Germinal center (tissue), 1 donor: ENCODE results near the gene DNAJB2.
A peak's percentile ranks its signal among the peaks of the same experiment; 100 is the strongest.
"Not testable (repeated sequence)": the region's sequence is repeated elsewhere in the genome, so short reads cannot be mapped to it uniquely, and the experiment has no call there.

Experiments
- DNase-seq: peaks from one replicate; pipeline ENCODE4 v3.0.0; 2012; ENCODE audit warnings: mixed read lengths, low spot score

The DNAJB2 gene

GRCh38 chr2:219285373-219285735 lies 6.2 kb downstream of the DNAJB2 start:
- DNase-seq = no peak

GRCh38 chr2:219285894-219286425 lies 6.8 kb downstream of the DNAJB2 start:
- DNase-seq = no peak

DNA sequence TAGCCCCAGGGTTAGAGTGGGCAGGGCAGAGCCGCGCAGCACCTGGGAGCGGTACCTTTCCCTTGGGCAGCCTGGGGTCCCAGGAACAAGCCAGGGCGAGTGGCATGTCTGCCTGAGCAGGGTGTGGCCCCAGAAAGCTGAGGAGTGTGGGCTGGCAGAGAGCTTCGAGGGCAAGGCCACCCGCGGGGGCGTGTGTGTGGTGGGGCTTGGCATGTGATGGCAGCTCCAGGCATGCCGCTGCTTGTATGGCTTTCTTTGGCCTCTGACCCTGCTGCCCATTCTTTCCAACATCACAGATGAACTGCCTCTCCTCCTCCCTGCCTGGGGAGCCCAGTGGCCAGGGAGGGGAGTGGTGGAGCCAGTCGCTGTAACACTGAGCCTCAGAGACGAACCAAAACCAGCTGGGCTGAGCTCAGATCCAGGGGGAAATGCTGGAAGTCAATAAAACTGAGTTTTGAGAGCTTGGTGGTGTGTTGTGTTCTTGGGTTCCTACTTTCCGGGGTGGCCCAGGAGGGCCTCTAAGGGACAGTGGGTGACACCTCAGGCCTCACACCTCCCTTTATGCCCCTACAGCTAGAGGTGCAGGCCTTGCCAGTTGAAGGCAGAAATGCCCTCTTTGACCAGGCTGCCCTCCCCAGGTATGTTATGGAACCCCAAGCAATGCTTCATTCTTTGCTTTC lies 7.4 kb downstream of the DNAJB2 start:
- DNase-seq = no peak

- DNase-seq = not testable (repeated sequence)
These were observed 7.9 kb downstream of the DNAJB2 start for GRCh38 chr2:219287116-219287440.

GRCh38 chr2:219287580-219288265 lies 8.6 kb downstream of the DNAJB2 start:
- no peak for DNase-seq

DNA sequence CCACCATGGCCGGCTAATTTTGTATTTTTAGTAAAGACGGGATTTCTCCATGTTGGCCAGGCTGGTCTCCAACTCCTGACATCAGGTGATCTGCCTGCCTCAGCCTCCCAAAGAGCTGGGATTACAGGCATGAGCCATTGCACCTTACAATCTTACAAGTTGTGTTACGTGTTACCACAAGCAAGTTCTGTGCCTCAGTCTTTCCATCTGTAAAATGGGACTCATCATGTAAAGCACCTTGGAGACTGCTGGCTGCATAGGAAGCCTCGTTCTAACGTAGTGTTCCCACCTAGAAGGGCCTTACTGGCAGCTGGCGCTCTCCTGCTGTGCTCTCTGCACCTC lies 10.0 kb downstream of the DNAJB2 start:
- DNase-seq = no peak

DNA sequence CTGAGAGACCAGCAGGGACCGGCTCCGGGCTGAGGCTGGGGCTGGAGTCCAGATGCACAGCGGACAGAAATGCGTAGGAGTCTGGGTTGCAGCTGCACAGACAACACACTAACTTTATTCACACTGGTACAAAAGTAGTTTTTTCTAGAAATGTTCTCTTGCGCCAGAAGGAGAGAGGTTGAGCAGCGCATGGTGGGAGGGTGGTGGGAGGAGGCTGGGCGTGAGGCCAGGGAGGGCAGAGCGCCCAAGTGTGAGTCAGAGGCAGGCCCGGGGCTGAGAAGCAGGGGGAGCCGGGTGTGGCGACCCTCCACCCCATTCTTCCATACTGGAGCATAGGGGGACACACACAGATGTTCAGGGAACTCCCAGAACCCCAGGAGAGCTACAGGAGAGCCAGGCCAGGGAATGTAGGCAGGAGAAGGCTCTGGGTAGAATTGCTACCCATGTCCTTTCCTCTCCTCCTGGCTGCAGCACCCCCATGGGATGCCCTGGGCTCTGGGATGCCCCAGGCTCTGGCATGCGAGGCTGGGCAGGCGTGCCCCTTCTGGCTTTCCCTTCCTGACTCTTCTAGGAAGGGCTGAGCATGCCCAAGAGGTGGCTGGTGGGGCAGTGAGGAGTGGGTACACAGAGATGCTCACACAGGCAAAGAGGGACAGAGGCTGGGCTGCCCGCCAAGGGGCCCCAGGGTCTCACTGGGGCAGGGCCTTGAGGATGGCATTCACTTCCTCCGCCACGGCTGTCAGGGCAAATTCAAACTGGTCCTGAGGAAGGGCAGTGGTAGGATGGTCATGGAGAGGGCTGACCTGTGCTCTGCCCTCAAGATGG lies 10.6 kb downstream of the DNAJB2 start:
- no peak for DNase-seq

- DNase-seq = no peak
These were observed 11.4 kb downstream of the DNAJB2 start for GRCh38 chr2:219290381-219291171.

DNA sequence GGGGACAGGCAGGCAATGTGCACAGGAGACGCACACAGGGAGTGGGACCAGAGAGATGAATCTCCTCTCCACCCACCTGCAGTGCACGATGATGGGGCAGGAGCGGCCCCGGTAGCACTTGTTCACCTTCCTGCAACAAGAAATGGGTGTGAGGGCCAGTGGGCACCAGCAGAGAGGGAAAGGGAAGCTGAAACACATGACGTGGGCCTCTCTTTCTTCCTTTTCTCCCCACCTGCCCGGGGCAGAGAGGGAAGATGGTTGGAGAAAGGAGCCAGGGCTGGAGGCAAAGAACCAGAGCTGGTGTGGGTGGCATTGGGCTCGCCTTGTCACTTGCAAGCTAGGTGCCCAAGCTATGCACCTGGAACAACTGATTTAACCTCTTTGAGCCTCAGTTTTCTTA lies 12.2 kb downstream of the DNAJB2 start:
- no peak for DNase-seq

GRCh38 chr2:219291910-219292490 lies 12.8 kb downstream of the DNAJB2 start:
- no peak for DNase-seq

DNA sequence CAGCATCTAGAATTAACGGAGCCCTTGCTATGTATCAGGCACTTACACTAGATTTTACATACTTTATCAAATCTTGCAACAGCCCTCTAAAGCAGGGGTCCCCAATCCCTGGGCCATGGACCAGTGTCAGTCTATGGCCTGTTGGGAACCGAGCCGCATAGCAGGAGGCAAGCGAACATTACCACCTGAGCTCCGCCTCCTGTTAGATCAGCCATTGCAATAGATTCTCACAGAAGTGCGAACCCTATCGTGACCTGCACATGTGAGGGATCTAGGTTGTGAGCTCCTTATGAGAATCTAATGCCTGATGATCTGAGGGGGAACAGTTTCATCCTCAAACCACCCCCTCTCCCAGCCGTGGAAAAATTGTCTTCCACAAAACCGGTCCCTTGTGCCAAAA lies 13.4 kb downstream of the DNAJB2 start:
- DNase-seq = no peak

GRCh38 chr2:219293736-219294231 lies 14.6 kb downstream of the DNAJB2 start:
- no peak for DNase-seq

GRCh38 chr2:219294356-219295351 lies 15.5 kb downstream of the DNAJB2 start:
- peak; percentile 96 for DNase-seq

DNA sequence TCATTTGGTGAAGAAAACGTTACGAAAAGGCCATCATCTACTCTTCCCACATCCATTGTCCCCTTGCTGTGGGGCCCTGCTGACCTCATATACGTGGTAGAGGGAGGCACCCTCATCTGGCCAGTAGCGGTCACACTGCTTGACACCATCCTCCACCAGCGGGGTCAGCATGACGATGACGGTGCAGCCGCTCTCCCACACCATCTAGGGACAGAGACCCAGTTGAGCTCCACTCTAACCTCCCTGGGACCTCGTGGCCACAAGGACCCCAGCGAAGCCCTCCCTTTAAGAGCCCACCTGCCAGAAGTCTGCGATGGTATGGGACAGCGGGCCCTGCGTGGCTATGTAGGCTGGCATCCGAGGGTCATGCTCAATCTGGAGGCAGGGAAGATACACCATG lies 17.0 kb downstream of the DNAJB2 start:
- DNase-seq = no peak

GRCh38 chr2:219296631-219297391 lies 17.6 kb downstream of the DNAJB2 start:
- no peak for DNase-seq

GRCh38 chr2:219297766-219298456 lies 18.7 kb downstream of the DNAJB2 start:
- no peak for DNase-seq

- peak; percentile 91 for DNase-seq
These were observed 19.7 kb downstream of the DNAJB2 start for GRCh38 chr2:219298759-219299371.

DNA sequence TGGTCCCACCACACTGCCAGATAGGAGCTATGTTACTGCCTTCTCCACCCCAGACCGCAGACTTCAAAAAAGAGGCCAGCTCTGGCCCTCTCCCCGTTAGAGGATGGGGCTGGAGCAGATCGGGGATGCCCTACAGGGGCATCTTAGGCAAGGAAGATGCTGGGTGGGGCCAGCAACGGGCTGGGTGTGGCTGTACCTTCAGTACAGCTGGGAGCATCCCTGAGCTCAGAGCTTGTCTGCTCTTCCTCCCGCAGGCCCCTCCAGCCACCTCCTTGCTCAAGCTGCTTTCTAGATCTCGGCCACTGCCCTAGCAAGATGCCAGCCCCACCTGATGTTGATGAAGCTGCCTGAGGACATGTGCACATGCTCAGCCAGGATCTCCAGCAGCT lies 20.2 kb downstream of the DNAJB2 start:
- DNase-seq = no peak

- DNase-seq = no peak
These were observed 20.9 kb downstream of the DNAJB2 start for GRCh38 chr2:219300022-219300421.
